ENCODE results near the gene TOR1AIP2.

- no peak for TF ChIP-seq CTCF (IDR thresholded peaks at IDR 0.05)
- no peak for TF ChIP-seq POLR2A (IDR thresholded peaks at IDR 0.05)
Observed at GRCh38 chr1:179825206-179825605, 52.4 kb downstream of the TOR1AIP2 start.
